Islet precursor cell (in vitro differentiated cells): ENCODE measurements around the gene ABCC4.
"Not testable (repeated sequence)": the region's sequence is repeated elsewhere in the genome, so short reads cannot be mapped to it uniquely, and the experiment has no call there.

Experiments used
- DNase-seq: peaks from one replicate; pipeline ENCODE4 v3.0.0-alpha.2; 2018

ABCC4 gene

GRCh38 chr13:95226476-95226875, 74.8 kb downstream of the ABCC4 start:
- no peak for DNase-seq

DNA sequence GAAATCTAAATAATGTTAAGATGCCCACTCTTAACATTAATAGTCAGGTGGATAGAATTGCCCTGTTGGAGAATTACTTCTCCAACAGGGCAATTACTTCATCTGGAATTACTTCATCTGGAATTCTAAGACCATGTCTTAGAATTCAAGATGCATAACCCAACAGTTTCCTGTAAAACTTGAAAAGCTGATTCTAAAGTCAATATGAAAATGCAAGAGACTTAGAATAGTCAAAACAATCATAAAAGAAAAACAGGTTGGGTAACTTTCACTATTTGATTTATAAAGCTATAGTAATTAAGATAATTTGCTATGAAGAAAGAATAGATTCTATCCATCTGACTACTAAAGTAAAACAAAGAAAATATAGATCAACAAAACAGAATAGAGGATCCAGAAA, 75.2 kb downstream of the ABCC4 start:
- DNase-seq = no peak

GRCh38 chr13:95224064-95224463, 77.2 kb downstream of the ABCC4 start:
- no peak for DNase-seq

- no peak for DNase-seq
Measured at GRCh38 chr13:95222733-95223018, 78.6 kb downstream of the ABCC4 start.

DNA sequence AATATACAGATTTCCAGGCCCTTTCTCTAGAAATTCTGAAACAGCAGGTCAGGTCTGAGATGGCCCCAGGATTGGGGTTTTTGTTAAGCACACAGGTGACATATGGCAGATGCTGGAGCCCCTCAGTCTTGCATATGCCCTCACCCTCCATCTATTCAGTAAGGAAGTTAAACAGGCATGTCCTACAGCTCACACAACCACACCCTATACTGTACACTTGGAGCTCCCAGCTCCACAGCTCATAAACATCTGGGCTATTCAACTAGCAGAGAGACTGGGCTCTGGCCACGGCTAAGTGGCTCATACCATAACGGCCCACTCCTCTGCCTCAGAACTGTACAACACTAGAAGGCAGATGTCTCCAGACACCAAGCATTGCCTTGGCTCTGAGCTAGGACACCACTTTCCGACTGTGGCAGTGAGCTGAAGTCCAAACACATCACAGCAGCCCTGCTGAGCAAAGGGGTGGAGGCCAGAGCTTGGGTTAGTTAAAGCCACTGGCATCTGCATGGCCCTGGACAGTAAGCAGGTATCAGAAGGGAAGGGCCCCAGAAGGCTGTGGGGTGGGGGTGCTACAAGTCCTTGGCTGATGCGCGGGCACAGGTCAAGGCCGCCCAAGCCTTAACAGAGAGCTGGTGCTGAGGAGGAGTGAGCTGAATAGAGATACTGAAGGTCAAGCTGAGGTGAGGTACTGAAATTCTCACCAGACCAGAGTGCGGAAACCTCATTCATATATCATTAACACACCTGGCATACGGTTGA, 79.1 kb downstream of the ABCC4 start:
- DNase-seq = no peak

DNA sequence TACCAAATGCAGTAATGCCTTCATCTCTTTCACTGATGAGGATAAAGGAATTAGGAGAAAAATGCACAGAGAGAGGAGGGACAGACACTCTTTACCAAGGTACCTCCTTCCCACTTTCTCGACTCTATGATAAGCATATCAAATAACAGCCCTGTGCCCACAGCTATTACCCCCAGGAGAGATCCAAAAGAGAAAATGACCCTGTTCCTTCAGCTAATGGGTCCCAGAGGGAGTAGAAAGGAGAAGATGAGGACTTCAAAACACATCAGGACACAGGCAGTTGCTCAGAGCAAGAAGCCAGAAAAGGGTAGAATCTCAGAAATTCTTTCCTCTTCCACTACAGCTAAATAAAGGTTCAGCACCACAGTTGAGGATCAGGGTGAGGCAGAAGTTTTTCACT, 80.6 kb downstream of the ABCC4 start:
- DNase-seq = no peak

GRCh38 chr13:95217920-95218830, 83.1 kb downstream of the ABCC4 start:
- DNase-seq = no peak

GRCh38 chr13:95216182-95216581, 85.1 kb downstream of the ABCC4 start:
- DNase-seq = no peak

DNA sequence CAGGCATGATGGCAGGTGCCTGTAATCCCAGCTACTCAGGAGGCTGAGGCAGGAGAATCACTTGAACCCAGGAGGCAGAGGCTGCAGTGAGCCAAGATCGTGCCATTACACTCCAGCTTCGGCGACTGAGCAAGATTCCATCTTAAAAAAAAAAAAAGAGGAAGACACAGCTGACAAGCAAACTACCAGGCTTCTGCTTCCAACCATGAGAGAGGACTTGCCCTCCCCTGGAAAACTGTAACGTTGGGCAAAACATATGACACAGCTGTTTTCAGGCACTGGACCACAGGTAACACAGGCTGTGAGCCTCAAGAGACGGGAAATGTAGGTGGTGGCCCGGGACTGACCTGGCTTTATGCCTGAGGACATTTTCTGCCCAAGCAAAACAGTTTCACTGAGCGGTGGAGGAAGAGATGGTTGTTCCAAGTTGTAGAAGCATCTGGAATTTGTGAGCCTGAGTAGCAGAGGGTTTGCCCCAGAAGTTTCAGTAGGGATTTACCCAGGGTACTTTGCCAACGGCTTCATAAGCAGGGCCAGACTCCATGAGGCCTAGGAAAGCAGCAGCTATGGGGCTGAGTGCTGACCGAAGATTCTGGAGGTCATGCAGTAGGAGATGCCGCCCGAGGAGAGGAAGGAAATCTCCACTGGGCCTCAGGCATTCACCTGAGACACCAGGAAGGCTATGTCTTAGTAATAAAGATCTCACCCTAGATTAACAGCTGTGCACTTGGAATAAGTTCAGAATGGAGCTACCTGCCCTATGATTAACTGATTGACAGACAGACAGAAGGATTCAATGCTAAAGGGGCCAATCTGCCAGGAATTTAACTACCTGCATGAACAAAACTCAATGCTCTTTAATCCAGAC, 88.0 kb downstream of the ABCC4 start:
- DNase-seq = peak; percentile 65

- DNase-seq = no peak
Measured at GRCh38 chr13:95209109-95209508, 92.1 kb downstream of the ABCC4 start.

DNA sequence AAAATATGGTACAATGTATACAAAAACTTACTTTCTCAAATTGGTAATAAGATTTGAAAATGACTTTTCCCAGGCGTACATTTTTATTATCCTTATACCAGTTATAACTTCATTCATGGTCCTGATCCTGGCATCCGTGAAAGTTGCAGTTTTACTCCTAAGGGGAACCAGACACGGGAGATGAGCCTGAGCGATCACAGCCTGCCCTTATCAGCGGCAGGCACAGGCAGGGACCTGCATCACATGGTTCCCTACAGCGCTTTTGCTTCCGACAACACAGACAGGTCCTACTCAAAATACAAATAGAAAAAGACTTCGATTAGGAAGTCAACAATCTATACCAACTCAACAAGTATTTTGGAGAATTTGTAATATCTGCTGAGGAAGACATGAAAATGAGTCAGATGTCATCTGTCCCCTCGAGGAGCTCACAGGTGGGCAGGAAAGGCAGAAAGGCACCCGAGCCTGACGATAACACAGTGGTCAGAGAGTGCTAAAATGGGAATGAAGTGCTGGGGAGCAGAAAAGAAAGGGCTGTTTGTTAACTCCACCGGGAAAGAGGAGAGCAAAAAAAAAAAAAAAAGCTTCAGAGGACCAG, 93.4 kb downstream of the ABCC4 start:
- DNase-seq = no peak

GRCh38 chr13:95206116-95206515, 95.1 kb downstream of the ABCC4 start:
- no peak for DNase-seq

GRCh38 chr13:95204231-95204765, 97.0 kb downstream of the ABCC4 start:
- no peak for DNase-seq

GRCh38 chr13:95201814-95202651, 99.2 kb downstream of the ABCC4 start:
- no peak for DNase-seq

GRCh38 chr13:95200386-95200957, 100.8 kb downstream of the ABCC4 start:
- DNase-seq = not testable (repeated sequence)

DNA sequence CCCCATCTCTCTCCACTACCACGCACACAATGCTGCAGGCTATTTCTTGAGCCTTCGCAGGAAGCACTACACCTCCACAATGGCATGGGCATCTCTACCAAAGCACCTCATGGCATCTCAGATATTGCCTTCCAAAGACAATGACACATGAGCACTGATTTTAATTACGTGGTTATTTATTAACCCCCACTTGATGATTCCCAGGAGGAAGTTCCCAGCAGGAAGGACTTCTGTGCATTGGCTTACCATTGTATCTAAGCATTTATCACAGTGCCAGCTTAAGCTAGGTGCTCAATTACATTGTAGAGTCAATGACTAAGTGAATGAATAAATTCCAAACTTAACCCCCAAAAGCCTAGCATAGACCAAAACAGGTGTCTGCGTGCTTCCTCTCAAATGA, 101.4 kb downstream of the ABCC4 start:
- no peak for DNase-seq

GRCh38 chr13:95198606-95199005, 102.6 kb downstream of the ABCC4 start:
- not testable (repeated sequence) for DNase-seq

- DNase-seq = no peak
Measured at GRCh38 chr13:95197548-95197947, 103.7 kb downstream of the ABCC4 start.

GRCh38 chr13:95195146-95195545, 106.1 kb downstream of the ABCC4 start:
- no peak for DNase-seq

DNA sequence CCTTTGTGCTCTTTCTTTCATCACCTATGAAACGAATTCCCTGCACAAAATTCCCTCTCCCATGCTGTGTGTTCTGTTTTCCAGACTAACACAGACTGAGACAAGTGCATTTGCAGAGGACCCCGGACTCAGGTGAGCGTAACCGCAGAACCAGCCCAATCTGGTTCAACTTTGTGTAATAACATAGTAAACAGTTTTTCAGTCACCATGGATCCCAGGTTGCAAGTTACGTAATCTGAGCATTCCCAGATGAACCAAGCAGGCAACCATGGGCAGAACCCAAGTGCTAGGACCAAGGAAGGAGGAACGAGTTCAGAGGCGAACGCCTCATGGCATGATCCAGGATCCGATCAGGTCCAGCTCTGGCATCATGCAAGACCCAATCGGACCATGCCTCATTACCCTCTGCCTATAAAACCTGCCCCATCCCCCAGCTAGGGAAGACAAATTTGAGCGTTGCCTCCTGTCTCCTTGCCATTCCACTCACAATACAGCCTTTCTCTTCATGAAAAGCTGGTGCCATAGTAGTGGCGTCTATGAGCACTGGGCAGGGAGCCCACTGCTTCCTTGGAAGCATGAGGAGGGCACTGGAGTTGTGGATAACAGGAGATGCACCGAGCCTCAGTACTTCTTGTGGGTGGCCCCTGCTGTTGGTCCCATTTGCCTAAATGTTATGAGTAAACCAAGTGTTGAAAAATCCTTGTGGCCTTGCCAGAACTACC, 107.6 kb downstream of the ABCC4 start:
- DNase-seq = no peak

DNA sequence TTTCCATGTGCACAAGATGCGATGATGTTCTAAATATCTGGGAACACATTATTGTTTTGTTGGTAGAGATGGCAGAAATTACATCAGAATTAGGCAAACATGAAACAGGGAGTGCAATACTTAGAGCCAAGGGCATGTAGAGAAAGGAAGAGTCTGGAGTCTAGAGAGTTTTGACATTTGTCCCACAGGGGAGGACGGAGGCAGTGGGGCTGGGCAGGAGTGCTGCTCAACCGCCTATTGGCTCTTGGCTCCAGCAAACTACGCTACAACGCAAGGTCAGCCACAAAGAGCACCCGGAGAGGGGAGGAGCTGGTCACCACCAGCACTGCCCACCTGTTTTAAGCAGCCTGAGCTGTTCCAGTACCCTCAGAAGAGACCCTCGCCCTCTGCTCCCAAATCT, 108.3 kb downstream of the ABCC4 start:
- no peak for DNase-seq
